NCI-H1048 (cell line): ENCODE data around the gene ARNT2.
A peak's percentile ranks its signal among the peaks of the same experiment; 100 is the strongest.
"Not testable (repeated sequence)": the region's sequence is repeated elsewhere in the genome, so short reads cannot be mapped to it uniquely, and the experiment has no call there.

Experiments
- DNase-seq: peaks from one replicate; lab custom pipeline; 2025; lab: John Stamatoyannopoulos, UW

ARNT2 gene

DNA sequence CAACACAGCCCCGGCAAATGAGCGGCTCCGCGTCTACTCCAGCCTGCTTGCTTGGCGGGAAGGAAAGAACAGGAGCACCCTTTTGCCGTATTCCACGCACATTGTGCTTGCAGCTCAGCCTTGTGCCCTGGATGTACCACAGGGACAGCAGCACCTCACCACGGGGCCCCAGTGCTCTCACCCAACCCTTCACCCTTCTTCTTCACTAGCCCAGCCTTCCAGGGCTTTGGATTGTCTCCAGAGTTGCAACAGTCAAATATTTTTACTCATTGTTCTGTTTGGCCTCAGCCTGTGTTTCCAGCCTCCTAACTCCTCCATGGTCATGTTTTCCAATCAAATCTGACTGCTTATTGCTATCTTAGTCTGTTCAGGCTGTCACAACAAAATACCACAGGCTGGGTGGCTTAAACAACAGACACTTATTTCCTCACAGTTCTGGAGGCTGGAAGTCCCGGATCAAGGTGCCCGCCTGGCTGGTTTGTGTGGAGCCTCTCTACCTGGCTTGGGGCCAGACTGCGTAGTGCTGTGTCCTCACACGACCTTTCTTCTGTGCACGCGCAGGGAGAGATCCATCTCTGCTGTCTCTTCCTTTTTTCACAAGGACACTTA, 211.7 kb downstream of the ARNT2 start:
- peak; percentile 50 for DNase-seq

DNA sequence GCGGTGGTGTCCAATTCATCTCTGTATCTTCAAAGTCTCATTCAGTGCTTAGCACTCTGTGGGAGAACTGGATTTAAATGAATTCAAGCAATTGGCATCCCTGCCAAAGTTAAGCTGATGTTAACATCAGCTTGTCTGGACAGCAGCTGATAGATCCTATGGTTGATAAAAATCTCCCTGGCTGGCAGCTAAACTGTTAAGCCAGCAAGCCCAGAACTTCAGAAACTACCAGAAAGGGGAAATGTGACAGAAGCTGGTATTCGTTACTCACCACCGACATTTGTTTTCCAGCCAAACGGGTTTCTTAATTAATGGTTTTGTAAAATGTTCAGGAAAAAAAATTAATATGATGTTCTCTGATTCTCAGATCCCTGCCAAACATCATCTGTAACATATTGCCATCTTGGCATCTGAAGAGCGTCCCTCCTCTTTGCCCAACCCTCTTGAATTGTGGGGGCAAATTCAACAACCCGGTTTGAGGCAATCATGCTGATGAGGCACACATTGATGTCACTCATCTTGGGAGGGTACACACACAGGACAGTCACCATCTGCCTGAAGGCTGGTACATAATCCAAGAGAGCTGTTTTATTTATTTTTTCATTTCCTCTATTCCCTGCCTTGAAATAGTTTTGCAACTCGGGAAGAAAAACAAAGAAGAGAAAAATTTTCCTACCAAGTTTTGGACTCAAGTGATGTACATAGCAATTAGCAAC, 214.7 kb downstream of the ARNT2 start:
- no peak for DNase-seq

DNA sequence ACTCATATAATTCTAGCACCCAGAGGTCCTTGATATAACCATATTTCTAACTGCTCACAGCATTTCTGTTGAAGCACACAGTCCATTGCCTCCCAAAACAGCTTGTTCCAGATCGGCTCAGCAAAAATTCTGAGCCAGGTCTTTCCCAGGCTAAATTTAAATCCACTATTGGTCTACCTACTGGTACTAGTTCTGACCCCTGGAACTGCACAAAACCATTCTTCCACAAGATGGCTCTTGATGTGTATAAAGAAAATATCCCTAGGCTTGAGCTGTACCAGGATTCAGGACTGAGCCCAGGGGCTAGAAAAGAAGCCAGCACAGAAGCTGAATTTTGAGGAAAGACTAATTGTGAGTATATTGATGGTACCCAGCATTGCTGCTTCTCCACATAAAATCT, 215.5 kb downstream of the ARNT2 start:
- DNase-seq: no peak

DNA sequence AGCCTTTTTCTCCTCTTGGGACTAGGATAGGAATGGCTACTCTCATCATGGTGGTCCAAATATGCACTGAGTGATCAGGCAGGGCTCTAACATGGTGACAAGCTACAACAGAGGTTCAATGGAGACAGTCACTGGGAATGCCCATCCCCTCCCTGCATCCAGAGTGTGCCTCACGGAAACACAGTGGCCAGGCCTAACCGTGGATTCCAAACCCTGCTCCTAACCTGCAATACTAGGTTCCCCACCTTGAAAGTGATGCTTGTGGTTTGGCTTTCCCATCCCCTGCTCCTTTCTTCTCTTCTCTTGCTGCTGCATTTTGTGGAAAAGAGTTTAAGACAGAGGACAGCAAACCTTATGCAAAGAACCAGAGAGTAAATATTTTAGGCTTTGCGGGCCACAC, 216.0 kb downstream of the ARNT2 start:
- no peak for DNase-seq

DNA sequence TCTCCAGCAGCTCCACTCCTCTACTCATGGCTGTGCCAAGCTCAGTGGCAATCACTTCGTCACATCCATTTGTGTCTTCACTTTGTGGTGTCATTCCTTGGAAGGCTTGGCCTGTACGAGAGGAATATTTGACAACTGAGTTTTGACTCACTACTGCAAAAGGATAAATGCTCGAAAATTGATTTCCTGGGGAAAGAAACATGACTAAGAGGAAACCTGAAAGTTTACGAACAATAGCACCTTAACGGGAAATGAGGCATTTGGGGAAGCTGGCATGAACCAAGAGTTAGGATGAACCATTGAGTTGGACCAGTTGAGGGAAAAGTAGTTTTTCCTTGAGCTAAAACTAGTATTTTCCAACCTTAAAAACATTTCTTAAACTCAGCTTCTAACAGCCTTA, 216.7 kb downstream of the ARNT2 start:
- no peak for DNase-seq

DNA sequence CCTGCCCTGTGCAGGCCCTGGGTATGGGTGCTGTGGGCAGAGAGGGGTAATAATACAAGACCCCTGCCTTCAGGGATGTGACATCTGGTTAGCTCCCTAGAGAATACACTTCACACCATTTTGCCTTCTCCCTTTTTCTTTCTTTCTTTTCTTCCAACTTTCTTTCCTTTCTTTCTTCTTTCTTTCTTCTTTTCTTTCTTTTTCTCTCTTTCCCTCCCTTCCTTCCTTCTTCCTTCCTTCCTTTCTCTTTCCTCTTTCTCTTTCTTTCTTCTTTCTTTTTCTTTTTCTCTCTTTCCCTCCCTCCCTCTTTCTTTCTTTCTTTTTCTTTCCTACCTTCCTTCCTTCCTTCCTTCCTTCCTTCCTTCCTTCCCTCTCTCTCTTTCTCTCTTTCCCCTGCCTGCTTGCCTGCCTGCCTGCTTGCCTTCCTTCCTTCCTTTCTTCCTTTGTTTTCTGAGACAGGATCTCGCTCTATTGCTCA, 222.5 kb downstream of the ARNT2 start:
- no peak for DNase-seq

DNA sequence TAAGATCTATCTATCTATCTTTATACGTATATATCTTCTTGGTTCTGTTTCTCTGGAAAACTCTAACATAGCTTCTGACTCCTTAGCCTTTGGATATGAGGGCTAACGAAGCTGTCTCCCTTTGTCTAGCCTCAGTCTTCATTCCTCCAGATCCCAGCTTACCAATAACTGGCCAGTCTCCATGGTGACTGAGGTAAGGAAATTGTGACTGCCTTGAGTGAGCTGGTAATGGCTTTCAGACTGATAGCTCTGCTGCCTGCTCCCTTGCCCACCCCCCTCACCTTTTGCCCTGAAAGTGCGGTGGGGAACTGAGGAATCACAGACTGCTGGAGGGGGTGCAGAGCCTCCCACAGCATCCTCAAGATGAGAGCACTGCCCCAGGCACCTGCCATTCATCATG, 225.2 kb downstream of the ARNT2 start:
- DNase-seq: no peak

DNA sequence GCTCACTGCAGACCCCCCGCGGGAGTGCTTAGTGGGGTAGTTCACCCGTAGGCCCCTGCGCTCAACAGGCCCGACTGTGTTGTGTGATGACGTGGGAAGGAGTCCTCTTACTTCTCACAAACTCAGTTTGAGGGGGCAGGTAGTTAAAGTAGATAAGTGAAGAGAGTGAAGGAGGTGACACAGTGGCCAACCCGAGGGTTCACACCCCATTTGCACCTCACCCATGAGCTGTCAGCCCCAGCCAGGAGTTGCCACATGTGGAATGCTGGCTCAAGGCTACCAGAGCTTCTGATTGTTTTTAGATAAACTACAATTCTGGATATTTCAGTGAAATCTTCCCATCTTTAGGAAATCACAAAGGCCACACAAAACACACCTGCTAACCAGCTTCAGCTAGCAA, 226.8 kb downstream of the ARNT2 start:
- DNase-seq: no peak

DNA sequence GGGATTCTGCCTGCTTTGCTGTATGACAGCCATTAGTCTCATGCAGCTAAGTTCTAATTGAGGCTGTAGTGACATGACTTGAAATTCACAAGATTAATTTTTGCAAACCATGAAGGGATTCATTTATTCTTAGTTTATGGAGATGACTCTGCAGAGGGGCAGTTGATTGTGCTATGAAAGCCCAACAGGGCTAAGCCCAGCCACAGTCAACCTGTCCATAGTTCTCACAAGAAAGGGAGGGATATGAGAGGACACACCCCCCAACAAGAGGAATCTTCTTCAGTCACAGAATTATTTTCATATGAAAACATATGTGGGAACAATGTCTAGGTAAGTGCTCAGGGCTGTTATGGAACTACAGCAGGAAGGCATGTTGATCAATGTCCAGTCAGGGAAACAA, 229.0 kb downstream of the ARNT2 start:
- DNase-seq: no peak

DNA sequence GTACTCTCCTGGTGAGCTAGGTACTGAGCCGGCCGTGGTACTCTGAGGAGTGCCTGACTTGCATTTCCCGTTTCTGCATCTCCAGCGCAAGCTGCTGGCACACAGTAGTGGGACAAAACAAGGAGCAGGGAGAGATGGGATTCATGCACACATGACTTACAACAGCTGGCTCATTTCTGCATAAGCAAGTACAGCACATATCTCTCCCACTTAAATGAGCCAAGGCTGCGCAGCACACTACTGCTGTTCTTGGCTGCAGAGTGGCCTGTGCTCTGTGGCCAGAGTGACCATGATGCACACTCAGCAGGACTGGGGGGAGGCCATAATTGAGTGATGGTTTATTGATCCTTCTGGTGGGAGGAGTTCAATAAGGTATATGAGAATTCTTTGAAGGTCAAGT, 231.8 kb downstream of the ARNT2 start:
- no peak for DNase-seq

DNA sequence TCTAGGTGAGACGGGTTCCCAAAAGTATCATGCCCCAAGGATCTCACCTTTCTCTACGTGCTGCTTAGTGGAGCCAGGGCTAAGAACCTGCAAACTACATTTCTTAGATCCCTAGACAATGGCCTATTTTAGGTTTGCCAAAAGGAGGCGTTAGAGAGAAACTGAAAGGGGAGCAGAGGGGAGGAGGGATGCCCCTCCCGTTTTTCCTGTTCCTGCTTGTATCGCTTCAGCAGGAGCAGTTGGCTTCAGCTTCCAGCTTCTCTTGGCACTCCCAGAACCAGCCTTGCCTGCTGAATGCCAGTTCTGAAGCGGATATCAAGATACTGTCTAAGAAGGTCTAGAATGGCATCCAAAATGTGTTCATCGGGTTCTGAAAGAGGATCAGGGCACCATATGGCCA, 232.5 kb downstream of the ARNT2 start:
- no peak for DNase-seq

DNA sequence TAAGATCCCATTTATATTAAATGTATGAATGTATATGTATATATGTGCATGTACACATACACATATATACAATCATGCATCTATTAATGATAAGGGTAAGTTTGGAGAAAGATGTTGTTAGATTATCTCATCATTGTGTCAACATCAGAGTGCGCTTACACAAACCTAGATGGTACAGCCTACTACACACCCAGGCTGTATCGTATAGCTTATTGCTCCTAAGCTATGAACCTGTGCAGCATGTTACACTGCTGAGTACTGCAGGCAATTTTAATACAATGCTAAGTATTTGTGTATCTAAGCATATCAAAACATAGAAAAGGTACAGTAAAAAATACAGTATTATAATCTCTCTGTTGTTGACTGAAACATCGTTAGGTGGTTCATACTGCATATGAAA, 233.6 kb downstream of the ARNT2 start:
- no peak for DNase-seq

DNA sequence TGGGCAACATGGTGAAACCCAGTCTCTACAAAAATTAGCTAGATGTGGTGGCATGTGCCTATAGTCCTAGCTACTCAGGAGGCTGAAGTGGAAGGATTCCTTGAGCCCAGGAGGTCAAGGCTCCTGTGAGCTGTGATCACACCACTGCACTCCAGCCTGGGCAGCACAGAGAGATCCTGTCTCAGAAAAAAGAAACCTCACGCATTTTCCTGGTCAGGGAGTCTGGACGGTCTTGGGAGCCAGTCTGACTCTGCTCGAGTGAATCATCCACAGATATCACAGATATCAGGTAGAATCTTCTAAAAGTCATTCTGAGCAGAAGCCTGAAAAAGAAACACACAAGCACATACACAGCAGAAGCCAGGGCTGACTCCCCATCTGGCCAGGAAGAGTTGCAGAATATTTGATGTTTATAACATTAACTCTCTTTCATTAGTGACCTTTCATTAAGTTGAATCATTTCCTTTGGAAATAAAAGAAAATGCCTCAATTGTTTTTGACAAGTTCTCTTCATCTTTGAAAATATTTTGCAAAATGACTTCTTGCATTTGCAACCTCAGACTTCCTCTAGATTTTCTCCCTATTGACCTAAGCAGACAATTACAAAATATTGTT, 234.5 kb downstream of the ARNT2 start:
- DNase-seq: no peak

DNA sequence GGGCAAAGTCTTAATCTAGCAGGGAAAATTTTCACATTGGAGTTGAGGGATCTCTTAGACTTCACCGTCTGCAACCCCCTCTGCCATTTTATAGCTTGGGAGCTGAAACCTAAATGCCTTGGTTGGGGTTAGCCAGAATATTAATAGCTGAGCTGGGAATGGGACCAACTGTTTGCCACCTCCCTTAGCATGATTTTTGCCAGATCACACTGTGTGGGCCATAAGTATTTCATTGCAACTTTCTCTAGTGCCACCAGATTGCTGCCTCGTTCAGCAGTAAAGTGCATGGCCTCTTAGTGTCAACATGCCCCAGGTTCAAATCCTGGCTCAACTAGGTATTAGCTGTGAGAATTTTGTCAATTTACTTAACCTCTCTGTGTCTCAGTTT, 235.0 kb downstream of the ARNT2 start:
- no peak for DNase-seq

DNA sequence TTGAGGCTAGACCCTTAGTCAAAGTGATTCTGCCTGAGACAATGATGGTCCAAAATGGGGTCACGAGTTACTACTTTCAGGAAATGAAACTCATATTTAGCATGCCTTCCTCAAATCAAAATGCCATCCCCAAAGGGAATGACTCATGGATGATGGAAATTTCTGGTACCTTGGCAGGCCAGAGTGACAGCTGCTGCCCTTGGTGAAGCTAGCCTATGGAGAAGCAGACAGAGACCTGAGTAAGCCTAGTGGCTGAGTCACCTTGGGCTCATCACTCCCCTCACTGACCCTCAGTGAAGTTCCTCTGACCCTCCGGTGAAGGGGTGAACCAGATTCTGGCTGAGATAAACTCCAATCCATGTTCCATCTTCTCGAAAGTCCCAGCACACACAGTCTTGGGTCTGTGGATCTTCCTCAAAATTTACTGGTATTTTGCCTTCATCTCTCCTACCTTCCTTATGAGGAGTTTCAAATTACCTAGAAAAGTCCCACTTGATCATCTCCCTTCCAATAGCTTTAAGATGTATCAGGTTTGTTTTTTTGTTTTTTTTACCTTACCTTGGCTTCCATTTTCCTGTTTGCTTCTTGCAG, 236.4 kb downstream of the ARNT2 start:
- DNase-seq: no peak

DNA sequence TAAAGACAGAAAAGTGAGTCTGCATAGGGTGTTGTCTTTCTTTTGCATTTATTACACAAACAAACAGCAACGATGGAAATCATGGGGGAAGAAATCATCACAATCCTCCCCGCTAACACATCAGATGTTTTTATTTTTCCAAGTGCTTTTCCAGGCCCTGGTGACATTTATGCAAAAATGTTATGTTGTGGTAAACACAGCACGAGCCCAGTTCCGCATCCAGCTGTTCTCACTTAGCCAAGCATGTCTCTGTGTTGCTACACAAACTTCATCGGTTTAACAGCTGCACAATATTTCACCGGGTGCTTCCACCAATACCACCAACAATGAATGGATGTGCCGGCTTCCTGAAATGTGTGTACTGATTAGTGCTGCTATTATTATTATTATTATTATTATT, 237.2 kb downstream of the ARNT2 start:
- no peak for DNase-seq

DNA sequence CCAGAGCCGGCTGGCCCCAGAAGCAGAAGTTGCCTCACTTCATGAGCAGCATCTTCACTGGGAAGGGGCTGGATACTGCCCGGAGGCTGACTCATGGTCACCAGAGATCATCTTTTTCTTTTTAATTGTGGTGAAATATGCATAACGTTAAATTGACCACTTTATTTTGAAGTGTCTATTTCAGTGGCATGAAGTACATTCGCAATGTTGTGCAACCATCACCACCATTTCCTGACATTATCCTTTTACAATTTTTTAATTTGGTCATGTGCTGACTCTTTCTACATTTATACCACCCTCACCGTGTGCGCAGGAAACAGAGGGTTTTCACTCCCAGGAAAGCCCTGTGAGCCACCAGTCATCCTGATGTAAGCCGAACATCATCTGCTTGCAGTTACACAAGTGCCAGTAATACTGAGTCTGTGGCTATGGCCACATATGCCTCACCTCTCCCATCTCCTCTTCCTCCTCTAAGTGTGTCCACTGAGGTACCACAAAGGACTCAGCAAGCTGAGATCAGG, 239.3 kb downstream of the ARNT2 start:
- DNase-seq: no peak

DNA sequence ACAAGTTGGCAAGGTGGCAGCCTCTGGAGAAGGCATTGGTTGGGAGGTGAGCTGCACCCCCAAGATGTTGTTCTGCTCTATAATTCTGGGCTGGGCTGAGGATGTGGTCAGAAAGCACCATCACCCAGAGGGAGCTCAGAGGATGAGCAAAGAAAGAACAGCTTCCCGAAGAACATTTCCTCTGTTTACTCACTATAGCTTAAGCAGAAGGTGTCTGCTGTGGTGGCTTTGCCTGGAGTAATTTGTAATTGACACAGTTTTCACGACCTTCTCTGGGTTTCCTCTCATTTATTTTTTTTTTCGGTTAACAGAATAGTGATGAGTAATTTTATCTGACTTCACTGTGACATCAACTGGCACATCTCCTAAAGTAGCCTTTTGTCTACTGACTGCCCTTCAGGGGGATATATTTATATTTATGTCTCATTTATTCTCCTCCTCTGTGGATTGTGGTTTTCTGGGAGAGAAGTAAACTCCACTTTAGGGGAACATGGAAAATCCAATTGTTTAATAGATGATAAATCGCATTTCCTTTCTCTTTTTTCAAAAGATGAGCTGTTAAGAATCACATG, 241.4 kb downstream of the ARNT2 start:
- DNase-seq: no peak

DNA sequence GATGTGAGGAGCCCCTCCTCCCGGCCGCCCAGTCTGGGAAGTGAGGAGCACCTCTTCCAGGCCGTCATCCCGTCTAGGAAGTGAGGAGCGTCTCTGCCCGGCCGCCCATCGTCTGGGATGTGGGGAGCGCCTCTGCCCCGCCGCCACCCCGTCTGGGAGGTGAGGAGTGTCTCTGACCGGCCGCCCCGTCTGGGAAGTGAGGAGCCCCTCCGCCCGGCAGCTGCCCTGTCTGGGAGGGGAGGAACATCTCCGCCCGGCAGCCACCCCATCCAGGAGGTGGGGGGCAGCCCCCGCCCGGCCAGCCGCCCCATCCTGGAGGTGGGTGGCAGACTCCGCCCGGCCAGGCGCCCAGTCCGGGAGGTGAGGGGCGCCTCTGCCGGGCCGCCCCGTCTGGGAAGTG, 243.2 kb downstream of the ARNT2 start:
- DNase-seq: not testable (repeated sequence)
